22Rv1 (cell line): Measurements from ENCODE around the gene ADAMTS2.

Experiments
- H3K27ac ChIP-seq: fragments of 450-650 bp; 2 replicates; pipeline ENCODE4 v1.5.1; 2017
- ZFX ChIP-seq: fragments of 450-650 bp; IDR thresholded peaks from 2 replicates; pipeline ENCODE4 v1.6.1; 2017; ENCODE audit warnings: antibody characterized with exemption, borderline replicate concordance
- TF ChIP-seq, protein P1 (sequence below): fragments of 450-650 bp; IDR thresholded peaks from 2 replicates; pipeline ENCODE4 v1.5.1; 2017; ENCODE audit warnings: mild to moderate bottlenecking

Gene ADAMTS2

DNA sequence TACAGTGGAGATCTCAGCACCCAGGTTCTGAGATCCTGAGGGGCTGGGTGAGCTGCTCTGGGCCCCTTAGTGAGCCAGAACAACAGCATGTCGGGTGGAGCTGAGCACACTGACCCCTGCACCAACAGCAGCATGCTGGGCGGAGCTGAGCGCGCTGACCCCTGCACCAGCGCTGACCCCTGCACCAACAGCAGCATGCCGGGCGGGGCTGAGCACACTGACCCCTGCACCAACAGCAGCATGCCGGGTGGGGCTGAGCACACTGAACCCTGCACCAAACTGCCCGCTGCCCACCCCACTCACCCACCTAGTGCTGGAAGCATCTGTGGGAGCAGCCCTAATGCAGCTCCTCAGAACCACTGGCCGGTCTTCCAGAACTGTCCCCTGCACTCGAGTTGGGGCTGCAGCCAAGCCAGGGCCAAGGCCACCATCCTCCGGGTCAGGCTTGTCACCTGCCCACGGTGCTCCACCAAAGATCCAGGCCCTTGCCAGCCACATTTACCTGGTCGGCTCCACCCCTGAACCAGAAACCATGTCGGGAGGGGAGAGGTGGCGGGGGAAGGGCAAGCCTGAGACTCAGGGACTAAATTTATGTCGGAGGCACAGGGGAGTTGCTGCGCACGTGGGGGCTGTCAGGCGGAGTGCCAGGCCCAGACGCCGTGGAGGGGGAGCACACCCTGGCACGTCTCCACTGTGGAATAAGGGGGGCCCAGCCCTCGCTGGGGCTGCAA is 80.3 kb downstream of the ADAMTS2 start:
- H3K27ac ChIP-seq, result no peak overlapping the region
- TF ChIP-seq, protein P1, sequence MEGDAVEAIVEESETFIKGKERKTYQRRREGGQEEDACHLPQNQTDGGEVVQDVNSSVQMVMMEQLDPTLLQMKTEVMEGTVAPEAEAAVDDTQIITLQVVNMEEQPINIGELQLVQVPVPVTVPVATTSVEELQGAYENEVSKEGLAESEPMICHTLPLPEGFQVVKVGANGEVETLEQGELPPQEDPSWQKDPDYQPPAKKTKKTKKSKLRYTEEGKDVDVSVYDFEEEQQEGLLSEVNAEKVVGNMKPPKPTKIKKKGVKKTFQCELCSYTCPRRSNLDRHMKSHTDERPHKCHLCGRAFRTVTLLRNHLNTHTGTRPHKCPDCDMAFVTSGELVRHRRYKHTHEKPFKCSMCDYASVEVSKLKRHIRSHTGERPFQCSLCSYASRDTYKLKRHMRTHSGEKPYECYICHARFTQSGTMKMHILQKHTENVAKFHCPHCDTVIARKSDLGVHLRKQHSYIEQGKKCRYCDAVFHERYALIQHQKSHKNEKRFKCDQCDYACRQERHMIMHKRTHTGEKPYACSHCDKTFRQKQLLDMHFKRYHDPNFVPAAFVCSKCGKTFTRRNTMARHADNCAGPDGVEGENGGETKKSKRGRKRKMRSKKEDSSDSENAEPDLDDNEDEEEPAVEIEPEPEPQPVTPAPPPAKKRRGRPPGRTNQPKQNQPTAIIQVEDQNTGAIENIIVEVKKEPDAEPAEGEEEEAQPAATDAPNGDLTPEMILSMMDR, result no peak
- no peak for TF ChIP-seq ZFX

DNA sequence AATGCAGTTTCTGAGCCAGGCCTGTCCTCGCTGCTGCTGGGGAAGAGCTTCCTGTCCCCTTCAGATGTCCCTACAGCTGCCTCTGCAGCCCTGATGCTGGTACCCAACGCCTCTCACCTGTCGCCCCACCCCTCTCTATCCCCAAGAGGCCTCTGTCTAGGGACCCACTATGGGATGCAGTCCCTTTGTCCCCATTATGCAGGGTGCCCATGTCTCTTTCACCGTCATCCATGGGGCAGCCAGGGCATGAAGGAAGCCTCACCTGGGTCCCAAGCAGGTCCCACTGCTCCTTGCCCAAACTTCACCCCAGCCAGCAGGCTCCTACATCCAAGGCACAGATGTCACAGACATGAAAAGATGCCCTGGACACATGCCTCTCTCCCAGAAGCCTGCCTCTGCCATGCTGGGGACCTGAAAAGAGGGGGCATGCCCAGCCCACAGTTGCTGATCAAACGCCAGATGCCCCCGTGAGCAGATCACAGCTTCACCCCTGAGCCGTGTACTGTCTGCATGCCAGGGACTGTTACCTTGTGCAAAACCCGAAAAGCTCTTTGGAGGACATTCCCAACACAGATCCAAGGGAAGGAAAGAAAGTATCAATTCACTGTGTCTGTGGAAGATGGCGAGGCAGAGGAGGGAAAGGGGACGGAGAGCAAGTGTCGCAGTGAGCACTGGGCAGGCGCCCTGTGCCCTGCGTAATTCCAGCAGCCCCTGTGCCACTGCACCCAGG is 81.0 kb downstream of the ADAMTS2 start:
- no peak for TF ChIP-seq ZFX
- TF ChIP-seq, protein P1, result no peak

DNA sequence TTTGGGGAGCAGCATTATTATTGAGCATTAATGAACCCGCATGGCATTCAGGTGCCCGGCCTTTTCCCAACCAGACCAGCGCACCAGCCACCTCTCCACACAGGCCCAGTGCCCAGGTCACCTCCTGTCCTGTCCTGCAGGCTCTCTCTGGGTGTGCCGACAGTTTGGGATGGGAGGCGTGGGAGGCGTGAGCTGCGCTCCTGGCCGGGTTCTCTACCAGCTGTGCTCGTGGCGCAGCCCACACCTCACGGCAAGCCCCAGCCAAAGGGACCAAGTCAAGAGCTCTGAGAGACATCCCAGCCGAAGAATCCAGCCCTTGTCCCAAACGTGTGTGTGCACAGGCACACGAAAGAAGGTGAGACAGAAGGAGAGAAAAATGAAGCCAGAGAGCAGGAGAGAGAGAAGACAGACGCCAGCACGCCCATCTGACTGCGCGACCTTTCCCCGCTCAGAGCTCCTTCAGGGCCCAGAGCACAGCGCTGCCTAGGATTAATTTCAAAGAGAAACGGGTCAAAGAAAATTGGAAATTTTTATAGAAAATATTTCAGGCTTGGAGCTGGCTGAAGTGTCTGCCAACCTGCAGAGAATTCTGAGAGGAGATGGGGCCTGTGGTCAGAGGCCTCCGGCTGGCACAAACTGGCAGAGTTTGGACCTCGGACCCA is 81.7 kb downstream of the ADAMTS2 start:
- TF ChIP-seq, protein P1, result no peak
- no peak for TF ChIP-seq ZFX
- no peak overlapping the region for H3K27ac ChIP-seq

More for the DNA sequence above, 81.0 kb downstream of the ADAMTS2 start:
- H3K27ac ChIP-seq, result no peak overlapping the region

DNA sequence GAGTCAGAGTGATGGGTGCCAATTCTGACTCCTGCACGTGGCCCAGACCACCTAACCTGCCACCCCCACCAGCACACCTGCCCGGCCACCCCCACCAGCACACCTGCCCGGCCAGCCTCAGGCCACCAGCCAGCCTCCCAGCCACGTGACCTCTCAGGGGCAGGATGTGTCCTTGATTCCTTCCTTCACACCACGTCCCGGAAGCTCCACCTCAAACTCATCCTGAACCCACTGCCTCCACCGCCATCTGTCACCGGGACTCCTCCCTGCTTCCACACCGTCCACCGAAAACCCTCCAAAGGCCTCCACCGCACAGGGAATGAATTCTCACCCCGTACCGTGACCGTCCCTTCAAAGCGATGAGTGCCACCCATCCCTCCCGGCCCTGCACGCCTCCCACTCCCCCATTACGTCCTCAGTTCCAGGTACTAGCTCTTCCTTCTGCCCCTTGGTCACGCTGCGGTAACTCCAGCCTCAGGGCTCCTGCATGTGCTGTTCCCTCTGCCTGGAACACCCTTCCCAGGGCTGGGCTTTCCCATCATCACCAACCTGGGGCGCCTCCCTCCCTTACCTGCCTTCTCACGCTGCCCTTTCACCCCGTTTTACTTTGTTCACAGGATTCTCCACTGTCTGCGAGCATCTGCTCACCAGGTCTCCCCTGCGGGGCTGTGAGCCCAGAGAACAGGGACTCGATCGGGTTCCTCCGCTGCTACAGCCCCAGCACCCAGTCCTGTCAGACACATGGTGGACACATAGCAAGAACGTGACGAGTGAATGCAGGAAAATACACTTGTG is 82.9 kb downstream of the ADAMTS2 start:
- no peak overlapping the region for H3K27ac ChIP-seq
- TF ChIP-seq ZFX, result no peak
- TF ChIP-seq, protein P1, result no peak

DNA sequence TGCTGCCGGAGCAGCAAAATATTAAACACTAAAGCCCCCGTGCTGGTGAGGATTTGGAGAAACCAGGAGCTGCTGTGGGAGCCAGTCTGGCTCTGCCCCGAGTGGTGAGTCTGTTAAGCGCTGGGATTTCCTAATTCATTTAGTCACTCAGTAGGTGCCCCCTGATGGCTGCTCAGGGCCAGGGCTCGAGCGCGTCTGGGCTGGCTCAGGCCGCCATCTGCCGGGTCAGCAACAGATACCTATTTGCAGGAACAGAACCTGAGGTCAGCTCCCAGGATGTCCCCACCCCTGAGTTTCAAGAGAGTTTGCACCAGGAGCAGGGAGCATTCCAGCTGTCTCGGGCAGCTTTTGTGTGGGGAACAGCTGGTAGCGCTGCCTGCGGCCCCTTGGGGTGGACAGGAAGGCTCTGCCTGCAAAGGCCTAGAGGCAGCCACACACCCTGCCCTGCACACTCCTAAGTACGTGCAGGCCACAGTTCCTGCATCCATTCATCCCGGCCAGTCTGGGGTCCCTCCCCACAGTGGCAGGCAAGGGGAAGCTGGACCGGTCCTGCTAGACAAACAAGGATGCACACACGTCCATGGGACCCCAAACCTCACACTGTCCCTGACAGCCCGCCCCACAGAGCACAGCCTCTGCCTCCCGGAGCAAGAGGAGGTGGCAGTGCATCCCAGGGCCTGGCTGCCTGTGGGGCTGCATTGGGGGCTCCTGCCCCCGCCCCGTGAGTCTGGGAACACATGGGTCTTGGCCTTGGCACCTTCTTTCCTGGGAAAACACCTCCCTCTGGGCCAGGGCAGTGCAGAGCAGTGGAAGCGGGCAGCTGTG is 83.7 kb downstream of the ADAMTS2 start:
- no peak overlapping the region for H3K27ac ChIP-seq
- TF ChIP-seq, protein P1, result peak; percentile 33; the same call in 1 of the 2 replicates
- TF ChIP-seq ZFX, result no peak

DNA sequence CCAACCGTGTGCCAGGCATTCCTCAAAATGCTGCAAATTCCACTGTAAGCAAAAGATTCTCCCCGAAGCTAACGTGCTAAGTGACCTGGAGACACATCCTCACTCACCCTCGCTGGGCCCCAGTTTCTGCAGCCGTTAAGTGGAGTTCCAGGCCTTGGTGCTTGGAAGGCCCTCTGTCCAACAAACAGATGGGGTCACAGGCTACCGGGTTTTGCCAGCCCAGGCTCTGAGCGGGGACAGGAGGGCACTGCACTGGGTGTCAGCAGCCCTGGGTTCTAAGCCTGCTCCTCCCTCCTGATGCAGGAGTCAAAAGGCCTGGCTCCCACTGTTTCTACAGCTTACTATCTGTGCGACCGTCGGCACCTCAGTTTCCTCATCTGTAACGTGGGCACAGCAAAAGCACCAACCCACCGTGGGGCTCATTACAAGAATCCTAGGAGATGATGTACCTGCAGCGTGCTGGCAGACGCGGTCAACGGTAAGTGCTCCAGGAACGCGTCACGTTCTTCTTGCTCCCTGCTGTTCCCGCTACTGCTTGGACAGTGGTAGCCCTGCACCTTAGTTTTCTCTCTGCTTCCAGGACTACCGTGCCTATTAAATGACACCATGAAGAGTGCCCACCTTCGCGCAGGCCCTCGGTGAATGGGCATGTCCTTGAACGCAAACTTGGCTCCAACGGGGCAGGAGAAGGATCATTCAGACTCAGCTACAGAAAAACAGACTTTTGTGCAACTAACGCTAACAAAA is 84.8 kb downstream of the ADAMTS2 start:
- TF ChIP-seq, protein P1, result no peak
- no peak for TF ChIP-seq ZFX

More for the DNA sequence above, 84.8 kb downstream of the ADAMTS2 start:
- no peak overlapping the region for H3K27ac ChIP-seq
